HepG2 (cell line): Measurements from ENCODE around the gene ARHGAP26.

ENCODE experiments used
- ARID3A ChIP-seq: IDR thresholded peaks from 2 replicates; pipeline ENCODE4 v1.6.1; 2012; ENCODE audit warnings: low read depth, low read length, improper control_type of control experiment
- CBX1 ChIP-seq: IDR thresholded peaks from one replicate; pipeline ENCODE4 v1.6.1; 2016; ENCODE audit warnings: antibody characterized with exemption, low read depth
- CTCF ChIP-seq: sonication (generic); formaldehyde crosslinking; IDR thresholded peaks from 2 replicates; pipeline ENCODE4 v1.5.0; 2020; ENCODE audit warnings: mild to moderate bottlenecking, missing genetic modification reagents, moderate library complexity
- ESRRA ChIP-seq: sonication (generic); formaldehyde crosslinking; IDR thresholded peaks from 2 replicates; pipeline ENCODE4 v1.5.1; 2020; ENCODE audit warnings: mild to moderate bottlenecking, low read depth, missing genetic modification reagents
- GABPB1 ChIP-seq: IDR thresholded peaks from 2 replicates; pipeline ENCODE4 v1.6.1; 2016; ENCODE audit warnings: mild to moderate bottlenecking, missing genetic modification reagents, moderate library complexity, missing compliant biosample characterization
- PAX8 ChIP-seq: sonication (generic); formaldehyde crosslinking; IDR thresholded peaks from 2 replicates; pipeline ENCODE4 v1.8.0; 2022; ENCODE audit warnings: mild to moderate bottlenecking, missing genetic modification reagents, borderline replicate concordance
- REST ChIP-seq, 2 experiments: IDR thresholded peaks; 2 replicates each; pipeline ENCODE4 v1.6.1; 2011 to 2012; ENCODE audit warnings: low read length in 2 of 2, borderline replicate concordance in 1 of 2, low read depth in 1 of 2, mild to moderate bottlenecking in 1 of 2, moderate library complexity in 1 of 2
- SNRNP70 ChIP-seq: fragments of 200-400 bp; formaldehyde crosslinking; IDR thresholded peaks from 2 replicates; pipeline ENCODE4 v1.6.1; 2017; ENCODE audit warnings: mild to moderate bottlenecking, low read depth, low read length, moderate library complexity
- ZBTB39 ChIP-seq: sonication (generic); formaldehyde crosslinking; IDR thresholded peaks from 2 replicates; pipeline ENCODE4 v1.5.0; 2020; ENCODE audit warnings: missing genetic modification reagents
- ZFP36 ChIP-seq: fragments of 150-350 bp; IDR thresholded peaks from 2 replicates; pipeline ENCODE4 v1.6.1; 2018; ENCODE audit warnings: borderline replicate concordance, low read length, low read depth; ENCODE audit not compliant: partially characterized antibody
- ZFY ChIP-seq: sonication (generic); formaldehyde crosslinking; IDR thresholded peaks from 2 replicates; pipeline ENCODE4 v1.4.0; 2020; ENCODE audit warnings: missing genetic modification reagents
- ZNF142 ChIP-seq: sonication (generic); formaldehyde crosslinking; IDR thresholded peaks from 2 replicates; pipeline ENCODE4 v1.4.0; 2020; ENCODE audit warnings: missing genetic modification reagents
- ZNF280D ChIP-seq: sonication (generic); formaldehyde crosslinking; IDR thresholded peaks from 2 replicates; pipeline ENCODE4 v1.5.1; 2020; ENCODE audit warnings: mild to moderate bottlenecking, missing genetic modification reagents
- ZNF674 ChIP-seq: sonication (generic); formaldehyde crosslinking; IDR thresholded peaks from 2 replicates; pipeline ENCODE4 v1.5.0; 2020; ENCODE audit warnings: low read depth, mild to moderate bottlenecking, missing genetic modification reagents

GRCh38 chr5:142866563-142867275 lies 96.5 kb downstream of the ARHGAP26 start:
- TF ChIP-seq CTCF (CRISPR knock-in tag) (peak; percentile 91), GABPB1 (no peak), ARID3A (no peak), ZNF280D (no peak), REST (IDR thresholded peaks at IDR 0.05; ENCODE audit: borderline replicate concordance in 1 of 2, low read depth in 1 of 2, low read length in 2 of 2) (no peak), ZFP36 (no peak), ESRRA (CRISPR knock-in tag) (no peak), ZFY (CRISPR knock-in tag) (no peak), ZNF142 (CRISPR knock-in tag) (no peak), PAX8 (CRISPR knock-in tag) (no peak), CBX1 (no peak), ZNF674 (CRISPR knock-in tag) (no peak), SNRNP70 (no peak), ZBTB39 (CRISPR knock-in tag) (no peak)
